Naive thymus-derived CD4-positive, alpha-beta T cell (primary cell): ENCODE data around the gene ARHGAP1. TPM values are rescaled to one million over a fixed set of nuclear protein-coding genes. Genes with fewer than 3 reads are reported as not detected.

Source experiments
- ATAC-seq: fragments of 150-1000 bp; cut with Tn5 transposase; 2 replicates; pipeline ENCODE4 v1.10.0; 2021; ENCODE audit warnings: mild to moderate bottlenecking, moderate library complexity
- CTCF ChIA-PET: fragments of 350-600 bp; sonication (Branson Sonifier 250); formaldehyde crosslinking; loops from one replicate; lab custom pipeline; 2021; ENCODE audit warnings: antibody characterized with exemption; lab: Charles Lee
- POLR2A ChIA-PET: fragments of 350-600 bp; sonication (Branson Sonifier 250); formaldehyde crosslinking; loops from one replicate; lab custom pipeline; 2021; ENCODE audit warnings: antibody characterized with exemption, inconsistent platforms; lab: Charles Lee
- DNase-seq, 9 donors: peaks; one replicate each; pipeline versions ENCODE4 v3.0.0 to v3.0.0-alpha.2; 2020 to 2022; ENCODE audit warnings: mixed read lengths in 1 of 9
- H3K27ac ChIP-seq: one replicate; pipeline ENCODE4 v1.7.0; 2013; ENCODE audit warnings: mild to moderate bottlenecking, low read depth, low read length, moderate library complexity
- H3K27me3 ChIP-seq, 2 donors: one replicate each; pipeline ENCODE4 v1.7.0; 2013; ENCODE audit warnings: low read length in 2 of 2, mild to moderate bottlenecking in 2 of 2, moderate library complexity in 2 of 2; ENCODE audit not compliant: control insufficient read depth in 2 of 2, insufficient read depth in 2 of 2
- H3K36me3 ChIP-seq, 3 experiments: 1 replicate in 2 of 3; 2 replicates in 1 of 3; pipeline ENCODE4 v1.7.0; 2013; ENCODE audit warnings: low read length in 3 of 3, mild to moderate bottlenecking in 3 of 3, moderate library complexity in 1 of 3; ENCODE audit not compliant: insufficient read depth in 3 of 3, control insufficient read depth in 2 of 3
- H3K4me1 ChIP-seq, 2 donors: one replicate each; pipeline ENCODE4 v1.7.0; 2013; ENCODE audit warnings: low read length in 2 of 2, mild to moderate bottlenecking in 2 of 2, moderate library complexity in 1 of 2; ENCODE audit not compliant: control insufficient read depth in 2 of 2, insufficient read depth in 2 of 2
- H3K4me3 ChIP-seq: 2 replicates; pipeline ENCODE4 v1.7.0; 2013; ENCODE audit warnings: mild to moderate bottlenecking, low read length
- H3K9me3 ChIP-seq, 3 experiments: 1 replicate in 2 of 3; 2 replicates in 1 of 3; pipeline ENCODE4 v1.7.0; 2013; ENCODE audit warnings: low read length in 3 of 3; ENCODE audit not compliant: control insufficient read depth in 2 of 3
- H3K27ac Mint-ChIP-seq, 9 donors: one replicate each; pipeline ENCODE4 v1.8.0; 2020 to 2022; ENCODE audit warnings: mixed read lengths in 9 of 9, mild to moderate bottlenecking in 8 of 9, moderate library complexity in 5 of 9, inconsistent platforms in 2 of 9
- H3K27me3 Mint-ChIP-seq, 5 donors: one replicate each; pipeline ENCODE4 v1.8.0; 2021 to 2022; ENCODE audit warnings: mixed read lengths in 5 of 5, mild to moderate bottlenecking in 1 of 5
- H3K36me3 Mint-ChIP-seq, 5 donors: one replicate each; pipeline ENCODE4 v1.8.0; 2020 to 2022; ENCODE audit warnings: mixed read lengths in 5 of 5, mild to moderate bottlenecking in 3 of 5, inconsistent platforms in 1 of 5
- H3K4me1 Mint-ChIP-seq, 7 donors: one replicate each; pipeline ENCODE4 v1.8.0; 2020 to 2022; ENCODE audit warnings: mixed read lengths in 7 of 7, mild to moderate bottlenecking in 3 of 7, inconsistent platforms in 1 of 7
- H3K4me3 Mint-ChIP-seq, 10 donors: one replicate each; pipeline ENCODE4 v1.8.0; 2020 to 2022; ENCODE audit warnings: mild to moderate bottlenecking in 10 of 10, mixed read lengths in 10 of 10, moderate library complexity in 6 of 10, inconsistent platforms in 2 of 10
- H3K9me3 Mint-ChIP-seq, 11 donors: one replicate each; pipeline ENCODE4 v1.8.0; 2020 to 2022; ENCODE audit warnings: mixed read lengths in 11 of 11, mild to moderate bottlenecking in 4 of 11, inconsistent platforms in 1 of 11, moderate library complexity in 1 of 11
- intact Hi-C, 2 donors: fragments of 100-400 bp; cut with micrococcal nuclease; formaldehyde crosslinking; loops; one replicate each; pipeline ENCODE4 v1.15.1; 2023
- polyA plus RNA-seq, 2 donors: library from polyadenylated mRNA; unstranded; fragments of 300-500 nt; fragmentation: Illumina TruSeq; gene quantifications; one replicate each; pipeline ENCODE4 v1.2.3, GENCODE V29; 2021
- total RNA-seq, 6 experiments: library from RNA in 5 of 6; stranded (reverse) in 5 of 6; gene quantifications; 1 replicate in 5 of 6; 2 replicates in 1 of 6; pipeline ENCODE4 v1.2.3 and lab custom pipeline; 2021 to 2026

The ARHGAP1 gene
- total and polyA plus RNA-seq, 7 experiments from 2014 or later, result 44.2 to 82.5 (median 64.6) TPM

DNA sequence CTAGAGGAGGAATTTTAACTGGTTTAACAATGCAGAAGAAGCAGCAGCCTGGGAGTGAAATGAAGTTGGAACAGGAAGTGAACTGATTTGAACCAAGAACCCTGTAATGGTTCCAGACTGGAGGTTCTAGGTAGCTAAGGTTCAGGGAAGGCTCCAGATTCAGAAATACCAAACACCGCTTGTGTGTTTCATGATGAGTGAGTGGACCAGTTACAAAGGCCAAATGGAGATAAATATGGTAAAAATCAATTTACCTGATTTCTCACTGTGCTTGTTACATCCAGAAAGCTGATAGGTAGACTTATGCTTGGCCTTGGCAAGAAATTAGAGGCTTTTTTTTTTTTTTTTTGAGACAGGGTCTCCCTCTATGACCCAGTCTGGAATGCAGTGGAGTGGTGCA, 70.2 kb downstream of the ARHGAP1 start:
- CTCF ChIA-PET, result no interaction called here
- no peaks in the 10 kb centered on the region for H3K27me3 ChIP-seq
- Mint-ChIP-seq H3K27me3 (no peaks in the 10 kb centered on the region), H3K4me1 (peaks cover 7 to 29% (median 18%) of the 10 kb centered on the region in 7 donors), H3K4me3 (no peak overlapping the region), H3K36me3 (peaks cover 3 to 30% (median 9%) of the 10 kb centered on the region in 5 donors), H3K27ac (no peak overlapping the region), H3K9me3 (no peaks in the 10 kb centered on the region)
- peaks cover 3 to 46% (median 7%) of the 10 kb centered on the region in 3 experiments for H3K36me3 ChIP-seq
- no peaks in the 10 kb centered on the region for H3K9me3 ChIP-seq
- POLR2A ChIA-PET, result no interaction called here
- H3K27ac ChIP-seq, result no peak overlapping the region
- no peak overlapping the region for H3K4me3 ChIP-seq
- no peaks in the 10 kb centered on the region for H3K4me1 ChIP-seq
- DNase-seq (no peak), ATAC-seq (no peak)
- intact Hi-C loops, result no loop called here

DNA sequence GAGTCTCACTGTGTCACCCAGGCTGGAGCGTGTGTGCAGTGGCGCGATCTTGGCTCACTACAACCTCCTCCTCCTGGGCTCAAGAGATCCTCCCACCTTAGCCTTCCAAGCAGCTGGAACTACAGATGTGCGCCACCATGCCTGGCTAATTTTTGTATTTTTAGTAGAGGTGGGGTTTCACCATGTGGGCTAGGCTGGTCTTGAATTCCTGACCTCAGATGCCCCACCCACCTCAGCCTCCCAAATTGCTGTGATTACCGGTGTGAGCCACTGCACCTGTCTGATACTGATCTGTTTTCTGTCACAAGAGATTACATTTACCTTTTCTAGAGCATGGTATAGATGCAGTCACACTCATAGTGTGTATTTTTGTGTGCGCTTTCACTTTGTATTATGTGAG, 71.5 kb downstream of the ARHGAP1 start:
- no peak for DNase-seq
- no peaks in the 10 kb centered on the region for H3K4me1 ChIP-seq
- Mint-ChIP-seq H3K9me3 (no peaks in the 10 kb centered on the region), H3K27me3 (no peaks in the 10 kb centered on the region), H3K4me3 (no peak overlapping the region), H3K27ac (peak overlapping the region in 1 of 9 donors; percentile 7), H3K36me3 (peaks cover 3 to 30% (median 14%) of the 10 kb centered on the region in 5 donors), H3K4me1 (peaks cover 10 to 39% (median 21%) of the 10 kb centered on the region in 7 donors)
- no peak overlapping the region for H3K27ac ChIP-seq
- ChIA-PET POLR2A (no interaction called here), CTCF (no interaction called here)
- no peak overlapping the region for H3K4me3 ChIP-seq
- H3K27me3 ChIP-seq, result no peaks in the 10 kb centered on the region
- peaks cover 3 to 58% (median 8%) of the 10 kb centered on the region in 3 experiments for H3K36me3 ChIP-seq
- intact Hi-C loops, result no loop called here
- ATAC-seq, result no peak
- no peaks in the 10 kb centered on the region for H3K9me3 ChIP-seq

Other genes starting within 250 kb of the ARHGAP1 start
- 10 to 100 TPM; 38.1 to 48.7 (median 44.6) TPM for gene AMBRA1, start 106.6 kb downstream of the ARHGAP1 start, total RNA-seq
- gene AMBRA1, start 106.6 kb downstream of the ARHGAP1 start, polyA plus RNA-seq, result 10 to 100 TPM in 1 of 2 donors, 1 to 10 TPM in 1; 8.9 to 24.1 TPM
- 10 to 100 TPM in 2 of 5 experiments, 1 to 10 TPM in 3; 5.8 to 18.1 (median 8.0) TPM for gene HARBI1, start 83.4 kb downstream of the ARHGAP1 start, total RNA-seq
- 1 to 10 TPM; 2.9 to 7.5 TPM for gene HARBI1, start 83.4 kb downstream of the ARHGAP1 start, polyA plus RNA-seq
- 100 to 1,000 TPM in 2 of 5 experiments, 10 to 100 TPM in 3; 70.0 to 114 (median 96.8) TPM for gene ATG13, start 83.1 kb downstream of the ARHGAP1 start, total RNA-seq
- gene ATG13, start 83.1 kb downstream of the ARHGAP1 start, polyA plus RNA-seq, result 10 to 100 TPM; 75.9 to 77.5 TPM
- gene ZNF408, start 412 bp upstream of the ARHGAP1 start, total RNA-seq, result 10 to 100 TPM in 4 of 5 experiments, 1 to 10 TPM in 1; 7.8 to 20.0 (median 16.6) TPM
- gene ZNF408, start 412 bp upstream of the ARHGAP1 start, polyA plus RNA-seq, result 10 to 100 TPM in 1 of 2 donors, 1 to 10 TPM in 1; 7.0 to 14.1 TPM
- under 1 TPM in 1 of 5 experiments, not detected in 4; 0.15 TPM for gene F2, start 18.6 kb upstream of the ARHGAP1 start, total RNA-seq
- gene F2, start 18.6 kb upstream of the ARHGAP1 start, polyA plus RNA-seq, result not detected
- 100 to 1,000 TPM in 1 of 5 experiments, 10 to 100 TPM in 4; 28.3 to 126 (median 46.0) TPM for gene CKAP5, start 145.7 kb upstream of the ARHGAP1 start, total RNA-seq
- gene CKAP5, start 145.7 kb upstream of the ARHGAP1 start, polyA plus RNA-seq, result 10 to 100 TPM; 10.9 to 23.8 TPM
- not detected for gene LRP4, start 217.9 kb upstream of the ARHGAP1 start, total RNA-seq
- gene LRP4, start 217.9 kb upstream of the ARHGAP1 start, polyA plus RNA-seq, result not detected
- gene CSTPP1, start 236.1 kb upstream of the ARHGAP1 start, total RNA-seq, result 10 to 100 TPM in 4 of 5 experiments, 1 to 10 TPM in 1; 9.3 to 18.6 (median 16.1) TPM
- gene CSTPP1, start 236.1 kb upstream of the ARHGAP1 start, polyA plus RNA-seq, result 10 to 100 TPM; 15.2 to 17.0 TPM